ENCODE data around the gene RPS6KA2. TPM values are rescaled to one million over a fixed set of nuclear protein-coding genes. Genes with fewer than 3 reads are reported as not detected.

RPS6KA2 gene
- total RNA-seq, 1 donor from 2014 or later: 124 TPM

DNA sequence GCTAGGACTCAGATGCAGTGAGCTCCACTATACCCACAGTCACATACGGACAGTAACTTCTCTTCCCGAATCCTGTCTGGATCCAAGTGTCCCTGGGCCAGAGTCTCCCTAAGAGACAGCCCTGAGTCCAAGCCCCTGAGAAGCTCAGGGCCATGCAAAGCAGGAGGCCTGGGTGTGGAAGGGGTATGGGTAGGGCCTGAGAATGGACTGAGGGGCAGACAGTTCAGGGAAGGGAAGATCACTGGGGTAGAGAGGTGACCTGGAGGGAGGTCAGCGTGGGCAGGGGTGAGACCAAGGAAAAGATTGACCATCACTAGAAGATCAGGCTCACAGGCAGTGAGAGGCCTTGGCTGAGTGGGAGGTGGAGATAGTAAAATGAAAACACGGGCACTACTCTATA is 8.8 kb downstream of the RPS6KA2 start:
- Mint-ChIP-seq H3K36me3 (ENCODE audit: low read depth) (peaks cover 19% of the 10 kb centered on the region), H3K27me3 (ENCODE audit: low read depth) (no peaks in the 10 kb centered on the region), H3K4me1 (ENCODE audit: low read depth) (peaks cover 96% of the 10 kb centered on the region), H3K27ac (ENCODE audit: unreplicated experiment) (peak overlapping the region; percentile 98), H3K4me3 (ENCODE audit: unreplicated experiment) (no peak overlapping the region), H3K9me3 (ENCODE audit: low read depth) (no peaks in the 10 kb centered on the region)
- DNase-seq (ENCODE audit: low spot score): no peak
- TF ChIP-seq CTCF (IDR thresholded peaks at IDR 0.05): no peak

- no peak overlapping the region for H3K4me3 Mint-ChIP-seq (ENCODE audit: unreplicated experiment)
- peaks cover 94% of the 10 kb centered on the region for H3K4me1 Mint-ChIP-seq (ENCODE audit: low read depth)
- H3K9me3 Mint-ChIP-seq (ENCODE audit: low read depth): no peaks in the 10 kb centered on the region
- peak overlapping the region; percentile 98 for H3K27ac Mint-ChIP-seq (ENCODE audit: unreplicated experiment)
- no peak for TF ChIP-seq CTCF (IDR thresholded peaks at IDR 0.05)
- peaks cover 19% of the 10 kb centered on the region for H3K36me3 Mint-ChIP-seq (ENCODE audit: low read depth)
- no peak for DNase-seq (ENCODE audit: low spot score)
- no peaks in the 10 kb centered on the region for H3K27me3 Mint-ChIP-seq (ENCODE audit: low read depth)
Measured at GRCh38 chr6:166617359-166617758, 9.7 kb downstream of the RPS6KA2 start.

DNA sequence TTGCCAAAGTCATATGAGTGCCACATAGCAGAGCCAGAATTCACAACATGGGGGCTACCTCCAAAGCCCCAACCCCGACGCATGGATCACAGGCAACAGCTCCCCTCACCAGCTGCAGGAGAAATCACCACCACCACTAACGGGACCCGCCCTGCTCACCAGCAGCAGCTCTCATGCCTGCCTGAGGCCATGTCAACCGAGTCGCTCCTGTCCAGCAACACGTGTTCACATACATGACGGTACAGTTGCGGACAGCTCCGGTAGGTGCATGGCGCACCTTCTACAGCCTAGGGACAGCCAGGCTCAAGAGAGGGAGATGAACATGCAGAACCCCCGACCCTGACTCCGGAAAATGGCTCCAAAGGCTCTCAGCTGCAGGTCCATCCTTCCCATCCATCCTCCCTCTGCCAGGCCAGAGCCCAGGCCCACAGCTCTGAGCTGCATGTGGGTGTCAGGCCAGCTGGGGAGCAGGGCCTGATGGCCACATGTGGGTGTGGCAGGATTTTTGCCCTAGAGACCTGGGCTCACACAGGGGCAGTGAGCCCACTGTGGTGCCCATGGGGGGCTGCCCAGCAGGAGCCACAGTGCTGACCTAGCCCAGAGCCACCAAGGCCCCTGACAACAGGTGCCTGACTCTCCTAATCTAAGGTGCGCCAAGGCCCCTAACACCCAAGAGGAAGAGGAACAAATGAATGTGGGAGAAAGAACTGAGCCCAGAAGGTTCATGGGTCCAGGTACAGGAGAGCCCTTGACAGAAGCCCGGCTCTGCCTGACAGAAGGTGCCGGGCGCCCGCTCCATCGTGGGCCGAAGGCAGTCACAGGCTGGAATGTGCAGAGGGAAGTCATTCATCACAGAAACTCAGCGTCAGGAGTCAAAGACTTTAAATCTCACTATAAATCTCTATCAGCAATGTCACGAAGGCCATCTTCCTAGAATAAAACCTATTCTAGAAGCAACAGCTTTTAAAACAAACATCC is 10.5 kb downstream of the RPS6KA2 start:
- no peak for DNase-seq (ENCODE audit: low spot score)
- TF ChIP-seq CTCF (IDR thresholded peaks at IDR 0.05): no peak
- Mint-ChIP-seq H3K27ac (ENCODE audit: unreplicated experiment) (peak overlapping the region; percentile 54), H3K4me3 (ENCODE audit: unreplicated experiment) (no peak overlapping the region), H3K36me3 (ENCODE audit: low read depth) (peaks cover 19% of the 10 kb centered on the region), H3K9me3 (ENCODE audit: low read depth) (no peaks in the 10 kb centered on the region), H3K4me1 (ENCODE audit: low read depth) (peaks cover 90% of the 10 kb centered on the region), H3K27me3 (ENCODE audit: low read depth) (no peaks in the 10 kb centered on the region)

DNA sequence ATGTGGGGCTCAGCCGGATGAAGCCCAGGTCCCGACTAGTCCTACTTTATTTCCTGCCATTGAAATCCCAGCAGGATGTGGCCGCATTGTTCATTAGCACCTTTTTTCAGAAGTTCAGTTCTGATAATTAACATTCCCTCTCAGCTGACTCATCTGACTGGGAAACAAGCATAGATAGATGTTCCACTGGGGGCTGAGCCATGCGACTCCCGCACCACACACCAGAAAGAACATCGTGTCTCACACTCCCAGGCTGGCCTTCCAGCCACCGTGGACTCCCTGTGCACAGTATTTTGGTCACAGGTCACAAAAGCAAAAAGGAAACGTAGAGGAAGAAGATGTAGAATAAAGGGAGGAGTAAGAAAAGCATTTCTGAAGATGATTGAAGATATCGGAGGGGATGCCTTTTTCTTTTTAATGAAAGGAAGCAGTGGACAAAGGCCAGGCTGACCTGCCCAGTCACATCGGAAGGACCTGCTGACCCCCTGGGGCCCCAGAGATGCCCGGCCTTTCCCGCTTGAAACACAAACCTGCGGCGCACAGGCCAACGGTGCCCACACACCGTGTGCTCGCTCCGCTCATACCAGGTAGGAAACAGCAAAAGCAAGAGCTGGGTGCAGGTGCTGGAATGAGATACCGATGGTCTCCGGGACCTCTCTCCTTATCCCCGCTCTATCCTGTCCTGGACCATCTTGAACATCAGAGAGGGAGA is 11.8 kb downstream of the RPS6KA2 start:
- Mint-ChIP-seq H3K27ac (ENCODE audit: unreplicated experiment) (peak overlapping the region; percentile 97), H3K4me1 (ENCODE audit: low read depth) (peaks cover 82% of the 10 kb centered on the region), H3K27me3 (ENCODE audit: low read depth) (no peaks in the 10 kb centered on the region), H3K36me3 (ENCODE audit: low read depth) (peaks cover 19% of the 10 kb centered on the region), H3K9me3 (ENCODE audit: low read depth) (no peaks in the 10 kb centered on the region), H3K4me3 (ENCODE audit: unreplicated experiment) (peak overlapping the region; percentile 27)
- no peak for DNase-seq (ENCODE audit: low spot score)
- peak; percentile 6 for TF ChIP-seq CTCF (IDR thresholded peaks at IDR 0.05)

DNA sequence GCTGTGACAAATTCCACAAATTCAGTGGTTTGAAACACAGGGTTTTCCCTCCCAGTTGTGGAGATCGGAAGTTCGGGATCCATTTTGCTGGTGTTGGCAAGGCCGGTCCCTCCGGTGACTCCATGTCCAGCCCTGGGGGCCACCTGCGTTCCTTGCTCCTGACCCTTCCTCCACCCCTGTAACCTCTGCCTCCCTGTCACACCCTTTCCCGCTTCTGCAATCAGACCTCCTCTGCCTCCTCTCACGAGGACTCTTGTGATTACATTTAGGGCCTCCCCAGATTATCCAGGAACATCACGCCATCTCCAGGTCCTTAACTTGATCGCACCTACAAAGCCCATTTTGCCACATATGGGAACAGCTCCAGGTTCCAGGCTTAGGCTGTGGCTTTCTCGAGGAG is 12.5 kb downstream of the RPS6KA2 start:
- Mint-ChIP-seq H3K27ac (ENCODE audit: unreplicated experiment) (peak overlapping the region; percentile 97), H3K4me1 (ENCODE audit: low read depth) (peaks cover 77% of the 10 kb centered on the region)
- DNase-seq (ENCODE audit: low spot score): no peak

More for the DNA sequence above, 12.5 kb downstream of the RPS6KA2 start:
- peak; percentile 48 for TF ChIP-seq CTCF (IDR thresholded peaks at IDR 0.05)
- H3K4me3 Mint-ChIP-seq (ENCODE audit: unreplicated experiment): no peak overlapping the region
- H3K9me3 Mint-ChIP-seq (ENCODE audit: low read depth): no peaks in the 10 kb centered on the region
- peaks cover 22% of the 10 kb centered on the region for H3K36me3 Mint-ChIP-seq (ENCODE audit: low read depth)
- H3K27me3 Mint-ChIP-seq (ENCODE audit: low read depth): no peaks in the 10 kb centered on the region
